Ovary (tissue), 10 donors: ENCODE data around the gene KPNA2. TPM values are rescaled to one million over a fixed set of nuclear protein-coding genes. Genes with fewer than 3 reads are reported as not detected.

ENCODE experiments used
- DNase-seq, 5 donors: peaks; one replicate each; pipeline ENCODE4 v3.0.0-alpha.2; 2019 to 2020
- H3K27ac ChIP-seq, 2 donors: fragments of 200-600 bp; one replicate each; pipeline versions ENCODE4 v1.5.1 to v1.8.0; 2019 to 2022
- H3K27me3 ChIP-seq: fragments of 200-600 bp; one replicate; pipeline ENCODE4 v1.8.0; 2022
- H3K36me3 ChIP-seq: fragments of 200-600 bp; sonication (generic); one replicate; pipeline ENCODE4 v1.5.1; 2019
- H3K4me1 ChIP-seq: one replicate; pipeline ENCODE4 v1.8.1; 2013; ENCODE audit warnings: mild to moderate bottlenecking, moderate library complexity; ENCODE audit not compliant: insufficient read depth
- H3K4me3 ChIP-seq: fragments of 200-600 bp; sonication (generic); one replicate; pipeline ENCODE4 v1.5.1; 2017
- H3K9me3 ChIP-seq, 2 donors: fragments of 200-600 bp in 1 of 2; sonication (generic) in 1 of 2; one replicate each; pipeline versions ENCODE4 v1.5.1 to v1.8.1; 2013 to 2019; ENCODE audit warnings: mild to moderate bottlenecking in 1 of 2, moderate library complexity in 1 of 2
- CTCF ChIP-seq, 3 donors: fragments of 450-650 bp in 2 of 3; fragments of 200-600 bp in 1 of 3; IDR thresholded peaks; one replicate each; pipeline versions ENCODE4 v1.5.1 to v1.8.0; 2016 to 2022; ENCODE audit warnings: antibody characterized with exemption in 3 of 3, mild to moderate bottlenecking in 1 of 3
- EP300 ChIP-seq: sonication (generic); formaldehyde crosslinking; IDR thresholded peaks from one replicate; pipeline ENCODE4 v1.6.1; 2017; ENCODE audit warnings: antibody characterized with exemption
- POLR2A ChIP-seq: fragments of 450-650 bp; IDR thresholded peaks from one replicate; pipeline ENCODE4 v1.6.1; 2017; ENCODE audit warnings: antibody characterized with exemption, mild to moderate bottlenecking, moderate library complexity
- WGBS, 3 donors: extraction: QIAGEN DNeasy Blood & Tissue Kit in 1 of 3; methylation state at CpG; one replicate each; pipeline versions ENCODE4 v1.1.5 to v1.1.7; 2013 to 2017; 5-methylcytosine and 5-hydroxymethylcytosine counted together
- intact Hi-C, 4 donors: fragments of 100-400 bp; cut with DNase I; formaldehyde crosslinking; loops; one replicate each; pipeline versions ENCODE4 v1.11.0 to v1.15.1; 2022 to 2023
- long read RNA-seq, 3 donors: library from polyadenylated mRNA in 2 of 3; unstranded in 2 of 3; transcript quantifications; one replicate each; pipeline ENCODE4 v2.0.0 and lab custom pipeline, GENCODE V29; 2021 to 2026
- polyA plus RNA-seq, 2 donors: library from polyadenylated mRNA; stranded (reverse); fragments of 200-250 nt in 1 of 2; fragments of 350-450 nt in 1 of 2; fragmentation: Illumina TruSeq in 1 of 2; extraction: RNeasy Lipid Tissue Mini Kit (QIAGEN cat#74804) in 1 of 2; gene quantifications; one replicate each; pipeline ENCODE4 v1.2.3, GENCODE V29; 2013 to 2014
- total RNA-seq, 7 donors: library from RNA; depleted of rRNA in 2 of 7; stranded (reverse); fragments of >200 nt in 2 of 7; fragmentation: NEBNext Ultra II Directional in 3 of 7; extraction: Animal tissue kit (Norgen Biotek cat#: 25700) in 3 of 7; gene quantifications; one replicate each; pipeline versions ENCODE4 v1.1.0 to v1.2.4, GENCODE V29; 2016 to 2023
- donor health status: DM: no; HTN: no; CAD: no; lungs with moderate emphysema.
- donor health status: DM: no; HTN: no; CAD: no.
- donor health status: Bipolar disorder and iron deficiency.
- donor health status: DM: yes; HTN: yes; CAD: no.
- donor health status: DM: no; HTN: no; CAD: no.
- donor health status: DM: yes; HTN: yes; CAD: no.

Gene KPNA2
- total RNA-seq (10 to 100 TPM in 6 of 7 donors, 1 to 10 TPM in 1; 4.3 to 18.0 (median 12.1) TPM), polyA plus RNA-seq (10 to 100 TPM in 1 of 2 donors, 1 to 10 TPM in 1; 6.0 to 24.3 TPM)
- long read RNA-seq, donor 1, transcript KPNA2-201 (11 exons, 2,181 nt): major isoform, 56 of 74 reads
- long read RNA-seq, donor 1, partial matches to known transcripts: 16 of 74 reads
- long read RNA-seq, donor 1, other reads (novel, unspliced or antisense): 2 of 74 reads
- long read RNA-seq, donor 2, transcript KPNA2-201 (11 exons, 2,181 nt): major isoform, 128 of 322 reads
- long read RNA-seq, donor 2, partial matches to known transcripts: 180 of 322 reads
- long read RNA-seq, donor 2, other reads (novel, unspliced or antisense): 10 of 322 reads
- long read RNA-seq, donor 3, transcript KPNA2-201 (11 exons, 2,181 nt): major isoform, 11 of 13 reads
- long read RNA-seq, donor 3, partial matches to known transcripts: 2 of 13 reads
- long read RNA-seq, donor 3, other reads (novel, unspliced or antisense): 0 of 13 reads

DNA sequence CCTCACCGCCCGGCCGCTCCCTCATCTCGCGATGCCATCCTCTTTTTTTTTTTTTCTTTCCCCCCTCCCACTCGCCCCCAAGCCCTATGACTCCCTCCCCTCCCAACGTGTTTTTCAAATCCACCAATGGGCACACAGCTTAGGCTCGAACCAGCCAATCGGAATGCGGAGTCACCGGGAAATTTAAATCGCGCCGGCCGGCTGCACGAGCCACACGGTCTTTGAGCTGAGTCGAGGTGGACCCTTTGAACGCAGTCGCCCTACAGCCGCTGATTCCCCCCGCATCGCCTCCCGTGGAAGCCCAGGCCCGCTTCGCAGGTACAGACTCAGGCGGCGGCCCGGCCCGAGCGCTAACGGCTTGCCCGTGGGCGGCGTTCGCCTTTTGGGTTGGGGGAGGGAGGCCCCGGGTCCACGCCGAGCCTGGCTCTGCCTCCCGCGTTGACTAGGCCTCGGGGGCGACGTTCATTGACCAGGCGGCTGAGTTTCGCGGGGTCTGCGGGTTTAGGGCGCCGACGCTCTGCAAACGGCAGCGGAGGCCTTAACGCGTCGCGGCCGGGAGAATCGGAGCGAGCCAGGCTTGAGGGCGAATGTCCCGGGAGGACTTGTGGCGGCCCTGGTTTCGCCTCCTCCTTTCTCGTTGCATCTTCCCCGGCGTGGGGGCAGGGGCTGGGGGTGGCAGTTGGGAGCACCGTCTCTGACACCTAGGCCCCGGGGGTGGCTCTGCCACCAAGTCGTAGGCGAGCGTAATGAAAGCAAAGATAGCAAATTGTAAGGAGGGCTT is at the start of gene KPNA2:
Gene KPNA2, plus strand, starts transcription at position 213 of the 781 bp plus-strand sequence. CDS start 1,398 bp downstream, outside the sequence.
- TF ChIP-seq POLR2A (peak; percentile 37), EP300 (no peak), CTCF (IDR thresholded peaks at IDR 0.05) (no peak)
- H3K9me3 ChIP-seq: no peaks in the 10 kb centered on the region
- no peaks in the 10 kb centered on the region for H3K27me3 ChIP-seq
- H3K4me3 ChIP-seq: peak within 1 kb of the TSS; percentile 72
- peak; percentile 93 to 94 (median 94) for DNase-seq
- H3K36me3 ChIP-seq: no peaks in the 10 kb centered on the region
- intact Hi-C loops: no loop called here
- 0% methylated on average over 60 to 67 of the region's 72 CpGs for WGBS, 3 donors
- peaks cover 2% of the 10 kb centered on the region for H3K4me1 ChIP-seq
- peak within 1 kb of the TSS in 1 of 2 donors; percentile 6 for H3K27ac ChIP-seq

DNA sequence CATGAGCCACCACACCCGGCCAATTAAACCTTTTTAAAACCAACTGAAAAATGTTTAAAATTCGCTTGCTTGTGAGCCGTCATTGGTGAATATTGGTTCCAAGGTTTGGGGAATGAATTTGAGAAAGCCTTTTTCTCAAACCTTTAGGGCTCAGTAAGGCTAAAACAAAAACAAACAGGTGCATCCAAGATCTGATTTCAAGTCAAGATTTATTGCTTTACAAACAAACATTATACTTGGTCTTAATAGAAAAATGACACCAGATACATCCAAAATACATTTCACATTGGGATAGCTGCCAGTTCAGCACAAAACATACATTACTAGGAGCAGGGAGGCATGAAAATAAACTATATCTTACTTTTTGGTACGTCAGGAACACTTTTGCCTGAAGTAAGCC is 44.6 kb upstream of the KPNA2 start:
- H3K4me3 ChIP-seq: no peak overlapping the region
- no peaks in the 10 kb centered on the region for H3K27me3 ChIP-seq
- H3K36me3 ChIP-seq: no peaks in the 10 kb centered on the region
- no peak for DNase-seq
- no peak overlapping the region for H3K27ac ChIP-seq
- peaks cover 8% of the 10 kb centered on the region for H3K4me1 ChIP-seq
- H3K9me3 ChIP-seq: no peaks in the 10 kb centered on the region
- 92 to 95% (median 93%) methylated on average over 4 of the region's 4 CpGs for WGBS, 3 donors
- TF ChIP-seq EP300 (no peak), POLR2A (no peak)
- intact Hi-C loops: no loop called here

DNA sequence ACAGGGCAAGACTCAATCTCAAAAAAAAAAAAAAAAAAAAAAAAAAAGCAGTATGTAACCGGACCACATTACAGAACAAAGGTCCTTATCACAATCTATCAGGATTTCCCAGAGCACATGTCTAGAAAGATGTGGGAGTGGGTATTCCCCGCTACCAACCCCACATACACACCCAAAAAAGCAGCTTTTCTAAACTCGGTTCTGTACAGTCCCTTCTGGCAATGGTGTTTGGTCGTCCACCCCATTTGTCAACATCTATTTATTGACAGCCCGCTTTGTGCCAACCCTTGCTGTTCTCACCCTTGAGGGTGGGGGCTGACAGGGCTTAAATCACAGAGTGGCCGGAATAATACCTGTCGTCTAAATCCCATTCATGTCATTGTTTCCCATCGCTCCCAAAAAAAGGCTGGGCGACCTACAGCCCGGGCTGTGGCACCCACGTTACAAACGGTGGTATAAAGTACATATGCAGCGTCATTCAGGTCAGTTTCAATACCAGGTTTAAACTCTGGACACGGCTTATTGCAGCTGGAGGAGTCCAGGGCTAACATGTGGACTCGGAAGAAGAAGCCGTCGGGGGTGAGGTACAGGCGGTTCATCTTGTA is 42.9 kb upstream of the KPNA2 start:
- intact Hi-C loops: no loop called here

More for the DNA sequence above, 42.9 kb upstream of the KPNA2 start:
- peak overlapping the region; percentile 80 to 97 for H3K27ac ChIP-seq
- no peaks in the 10 kb centered on the region for H3K9me3 ChIP-seq
- peaks cover 8% of the 10 kb centered on the region for H3K4me1 ChIP-seq
- DNase-seq: no peak
- H3K36me3 ChIP-seq: no peaks in the 10 kb centered on the region
- peak overlapping the region; percentile 65 for H3K4me3 ChIP-seq
- H3K27me3 ChIP-seq: no peaks in the 10 kb centered on the region
- 10 to 12% (median 12%) methylated on average over 18 of the region's 18 CpGs for WGBS, 3 donors
- no peak for TF ChIP-seq CTCF (IDR thresholded peaks at IDR 0.05)
- no peak for TF ChIP-seq EP300
- no peak for TF ChIP-seq POLR2A
